HG02588 (cell line): Measurements from ENCODE around the gene SH3RF3.
"Not testable (repeated sequence)": the region's sequence is repeated elsewhere in the genome, so short reads cannot be mapped to it uniquely, and the experiment has no call there.

Source experiments
- ATAC-seq: cut with Tn5 transposase; IDR thresholded peaks from one replicate; pipeline ENCODE4 v1.9.1; 2021; ENCODE audit warnings: mild to moderate bottlenecking, moderate library complexity; ENCODE audit not compliant: unreplicated experiment

Gene SH3RF3

DNA sequence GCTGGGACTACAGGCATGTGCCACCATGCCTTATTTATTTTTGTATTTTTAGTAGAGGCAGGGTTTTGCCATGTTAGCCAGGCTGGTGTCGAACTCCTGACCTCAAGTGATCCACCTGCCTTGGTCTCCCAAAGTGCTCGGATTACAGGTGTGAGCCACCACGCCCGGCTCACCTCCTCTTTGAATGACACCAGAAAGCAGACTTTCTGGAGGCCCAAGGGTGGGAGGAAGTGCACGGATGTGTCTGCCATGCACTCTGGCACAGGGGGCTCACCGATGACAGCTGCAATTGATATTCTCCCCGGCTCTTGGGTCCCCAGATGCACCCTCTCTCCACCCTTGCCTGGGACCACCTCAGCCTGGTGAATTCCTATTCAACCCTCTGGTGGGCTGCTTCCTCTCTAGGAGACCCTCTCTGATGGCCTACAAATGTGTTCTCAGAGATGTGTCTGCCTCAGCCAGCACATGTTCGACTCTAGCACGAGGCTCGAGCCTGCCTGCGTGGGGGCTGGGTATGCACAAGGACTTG is 397.5 kb downstream of the SH3RF3 start:
- ATAC-seq: no peak

GRCh38 chr2:109527079-109527478 is 398.1 kb downstream of the SH3RF3 start:
- ATAC-seq: no peak

GRCh38 chr2:109527846-109528705 is 399.1 kb downstream of the SH3RF3 start:
- no peak for ATAC-seq

GRCh38 chr2:109528811-109529501 is 400.0 kb downstream of the SH3RF3 start:
- ATAC-seq: no peak

DNA sequence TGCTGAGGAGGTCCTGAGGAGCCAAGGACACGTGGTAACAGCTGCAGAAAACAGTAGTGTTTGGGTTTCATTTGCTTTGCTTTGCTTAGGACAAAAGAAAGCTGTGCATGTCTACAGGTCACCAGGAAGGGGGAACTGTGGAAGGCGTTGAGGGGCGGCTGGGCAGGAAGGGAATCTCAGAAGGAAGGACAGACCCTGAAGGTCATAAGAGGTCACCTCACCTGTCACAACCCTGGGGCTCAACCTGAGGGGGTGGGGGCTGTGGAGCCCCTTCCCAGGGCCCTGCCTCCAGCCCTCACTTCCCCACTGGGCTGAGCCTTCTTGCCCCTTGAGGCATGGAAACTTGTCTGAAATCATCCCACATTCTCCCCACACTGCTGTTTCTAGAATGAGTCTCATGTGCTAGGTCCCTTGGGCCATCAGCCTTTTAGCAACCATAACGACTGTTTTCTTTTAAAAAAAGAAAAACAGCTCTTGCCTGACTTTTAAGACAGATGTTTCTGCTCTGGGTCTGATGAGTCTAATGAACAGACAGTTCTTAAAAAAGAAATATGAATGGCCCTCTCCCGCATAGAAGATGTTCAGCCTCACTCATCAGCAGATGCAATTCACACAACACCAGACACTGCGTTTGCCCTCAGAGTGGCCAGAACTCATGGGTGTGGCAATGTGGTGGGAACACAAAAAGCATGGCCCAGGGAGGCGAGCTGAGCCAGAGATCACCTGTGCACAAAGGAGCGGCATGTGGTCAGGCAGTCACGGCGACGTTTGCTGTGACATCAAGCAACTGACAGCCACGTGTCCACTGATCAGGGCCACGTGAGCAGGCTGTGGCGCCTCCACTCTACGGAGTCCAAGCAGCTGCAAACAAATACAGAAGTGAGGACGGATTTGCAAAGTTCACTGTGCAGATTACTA is 400.8 kb downstream of the SH3RF3 start:
- ATAC-seq: no peak

DNA sequence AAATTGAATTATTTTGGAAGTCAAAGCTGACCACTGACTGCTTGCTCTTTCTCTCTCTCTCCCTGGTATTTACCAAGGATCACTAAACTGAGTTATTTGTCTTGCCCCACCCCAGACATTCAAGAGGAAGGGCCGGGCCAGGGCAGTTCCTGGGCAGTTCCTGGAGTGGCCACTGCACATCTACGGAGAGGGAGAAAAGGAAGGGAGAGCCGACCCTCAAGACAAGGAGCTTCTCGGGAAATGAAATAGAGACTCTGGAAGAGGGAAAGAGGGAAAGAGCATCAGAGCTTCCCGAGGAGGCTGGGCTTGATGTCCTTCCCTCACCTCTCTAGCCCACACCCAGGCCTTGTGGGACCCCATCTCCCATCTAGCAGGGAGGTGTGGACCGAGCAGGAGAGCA is 401.7 kb downstream of the SH3RF3 start:
- no peak for ATAC-seq

GRCh38 chr2:109531221-109531620 is 402.2 kb downstream of the SH3RF3 start:
- ATAC-seq: no peak

- no peak for ATAC-seq
Observed at GRCh38 chr2:109531896-109532727, 403.1 kb downstream of the SH3RF3 start.

DNA sequence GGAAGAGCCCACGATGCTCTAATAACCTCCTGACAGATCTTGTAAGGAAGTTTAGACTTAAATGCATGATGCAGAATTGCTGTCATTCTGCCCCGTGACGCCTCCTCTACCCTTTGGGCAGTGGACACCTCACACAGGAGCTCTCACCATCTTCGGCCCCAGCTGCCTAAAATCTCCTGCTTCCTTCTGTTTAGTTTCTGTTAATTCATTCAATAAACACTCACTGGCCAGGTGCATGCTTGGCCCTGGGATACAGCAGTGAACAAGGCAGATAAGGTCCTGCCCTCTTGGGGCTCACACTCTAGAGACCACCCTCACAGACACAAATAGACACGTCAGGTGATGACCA is 403.7 kb downstream of the SH3RF3 start:
- ATAC-seq: no peak

DNA sequence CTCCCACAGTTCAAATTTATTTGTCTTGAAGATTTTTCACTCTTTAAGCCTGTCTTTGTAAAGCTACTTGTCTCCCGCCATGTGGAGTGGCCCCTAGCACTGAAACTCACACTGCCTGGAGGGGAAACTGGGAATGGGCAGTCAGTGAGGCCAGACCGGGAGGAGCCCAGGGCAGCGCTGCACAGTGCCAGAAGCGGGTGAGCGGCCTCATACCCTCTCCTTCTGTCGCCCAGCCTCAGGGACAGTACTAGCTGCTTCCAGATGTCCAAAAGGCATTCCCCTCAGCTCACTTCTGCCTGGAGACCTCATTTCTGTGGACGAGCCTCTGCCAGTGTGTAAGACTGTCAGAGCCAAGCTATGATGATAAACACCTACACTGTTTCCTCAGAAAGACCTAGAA is 404.8 kb downstream of the SH3RF3 start:
- ATAC-seq: no peak

DNA sequence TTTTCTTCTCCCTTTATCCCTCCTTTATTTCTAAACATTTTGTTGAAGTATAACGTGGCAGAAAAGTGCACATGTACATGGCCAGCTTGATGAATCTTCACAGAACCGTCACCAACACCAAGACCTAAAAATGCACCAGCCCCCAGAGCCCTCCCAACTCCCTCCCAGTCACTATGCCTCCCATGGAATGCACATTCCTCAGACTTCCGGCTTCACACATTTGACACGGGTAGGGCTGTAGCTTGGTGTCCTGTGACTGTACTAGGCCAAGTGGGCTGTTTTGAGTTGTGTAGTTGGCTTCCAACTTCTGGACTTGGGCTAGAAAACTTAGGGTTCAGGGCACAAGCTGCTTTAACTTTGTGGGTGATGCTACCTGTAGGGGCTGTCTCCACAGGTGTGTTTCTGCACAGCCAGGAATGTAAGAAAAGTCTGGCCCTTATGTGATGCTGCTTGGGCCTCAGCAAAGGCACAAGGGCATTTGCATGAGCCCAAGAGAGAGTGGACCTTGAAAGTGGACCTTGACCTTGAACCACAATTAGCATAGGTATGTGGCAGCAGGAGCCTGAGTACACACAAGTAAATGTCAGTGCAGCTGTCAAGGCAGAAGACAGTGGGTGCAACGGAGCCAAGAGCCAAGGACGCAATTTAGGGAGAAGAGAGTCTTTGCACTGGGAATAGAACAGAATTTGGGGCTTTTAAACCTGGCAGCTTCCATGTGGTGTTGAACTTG is 406.4 kb downstream of the SH3RF3 start:
- ATAC-seq: no peak

DNA sequence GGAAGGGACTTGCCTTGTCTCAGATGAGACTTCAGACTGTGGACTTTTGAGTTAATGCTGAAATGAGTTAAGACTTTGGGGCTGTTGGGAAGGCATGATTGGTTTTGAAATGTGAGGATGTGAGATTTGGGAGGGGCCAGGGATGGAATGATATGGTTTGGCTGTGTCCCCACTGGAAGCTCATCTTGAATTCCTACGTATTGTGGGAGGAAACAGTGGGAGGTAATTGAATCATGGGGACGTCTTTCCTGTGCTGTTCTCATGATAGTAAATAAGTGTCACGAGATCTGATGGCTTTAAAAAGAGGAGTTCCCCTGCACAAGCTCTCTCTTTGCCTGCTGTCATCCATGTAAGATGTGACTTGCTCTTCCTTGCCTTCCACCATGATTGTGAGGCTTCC is 407.6 kb downstream of the SH3RF3 start:
- not testable (repeated sequence) for ATAC-seq

DNA sequence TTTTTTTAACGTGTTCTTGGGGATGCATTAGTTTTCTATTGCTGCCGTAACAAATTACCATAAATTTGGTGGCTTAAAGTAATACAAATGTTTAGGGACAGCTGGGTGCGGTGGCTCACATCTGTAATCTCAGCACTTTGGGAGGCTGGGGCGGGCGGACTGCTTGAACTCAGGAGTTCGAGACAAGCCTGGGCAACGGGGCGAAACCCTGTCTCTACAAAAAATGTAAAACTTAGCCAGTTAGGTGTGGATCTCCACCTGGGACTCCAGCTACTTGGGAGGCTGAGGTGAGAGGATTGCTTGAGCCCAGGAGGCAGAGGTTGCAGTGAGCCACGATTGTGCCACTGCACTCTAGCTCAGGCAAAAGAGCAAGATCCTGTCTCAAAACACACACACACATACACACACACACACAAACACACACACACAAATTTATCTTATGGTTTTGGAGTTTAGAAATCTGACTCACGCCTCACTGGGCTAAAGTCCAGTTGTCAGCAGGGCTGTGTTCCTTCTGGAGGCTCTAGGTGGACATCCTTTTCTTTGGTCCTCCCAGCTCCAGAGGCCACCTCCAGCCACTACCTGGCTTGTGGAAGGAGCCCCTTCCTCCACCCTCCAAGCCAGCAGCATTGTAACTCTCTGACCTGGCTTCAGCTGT is 408.7 kb downstream of the SH3RF3 start:
- ATAC-seq: no peak

DNA sequence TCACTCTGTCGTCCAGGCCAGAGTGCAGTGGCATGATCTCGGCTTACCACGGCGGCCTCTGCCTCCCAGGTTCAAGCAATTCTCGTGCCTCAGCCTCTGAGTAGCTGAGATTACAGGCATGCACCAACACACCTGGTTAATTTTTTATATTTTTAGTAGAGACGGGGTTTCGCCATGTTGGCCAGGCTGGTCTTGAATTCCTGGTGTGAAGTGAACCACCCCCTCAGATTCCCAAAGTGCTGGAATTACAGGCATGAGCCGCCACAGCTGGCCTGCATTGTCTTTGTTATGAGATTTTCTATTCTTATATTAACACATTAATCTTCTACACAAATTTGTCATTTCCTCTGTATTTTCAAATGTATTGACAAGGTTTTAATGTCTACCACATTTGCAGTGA is 409.5 kb downstream of the SH3RF3 start:
- no peak for ATAC-seq

DNA sequence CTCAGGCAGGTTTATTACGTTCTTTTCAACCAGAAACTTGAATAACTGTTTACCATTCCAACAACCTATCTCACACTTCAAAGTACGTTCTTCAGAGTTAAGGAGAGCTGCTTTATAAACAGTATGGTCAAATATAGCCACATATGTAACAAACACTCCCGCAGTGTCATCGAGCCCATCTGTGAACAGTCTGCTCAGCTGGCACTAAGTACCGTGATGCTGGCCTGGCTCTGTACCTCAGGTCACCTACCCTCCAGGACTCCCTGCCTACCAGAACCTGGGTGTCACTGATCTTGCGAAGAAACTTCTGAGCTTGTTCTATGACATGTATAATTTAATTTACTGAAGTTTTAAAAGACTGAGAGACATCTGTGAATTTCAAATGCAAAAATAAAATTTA is 413.4 kb downstream of the SH3RF3 start:
- no peak for ATAC-seq

GRCh38 chr2:109545828-109546713 is 417.1 kb downstream of the SH3RF3 start:
- ATAC-seq: peak; percentile 63

GRCh38 chr2:109547280-109547679 is 418.3 kb downstream of the SH3RF3 start:
- ATAC-seq: no peak

GRCh38 chr2:109549016-109549590 is 420.1 kb downstream of the SH3RF3 start:
- ATAC-seq: no peak
